ENCODE measurements around the gene GRXCR1. TPM values are rescaled to one million over a fixed set of nuclear protein-coding genes. Genes with fewer than 3 reads are reported as not detected.

Gene GRXCR1
- total RNA-seq, 4 donors from 2014 or later = not detected

- no peaks in the 10 kb centered on the region for H3K9me3 ChIP-seq
- H3K4me1 ChIP-seq = no peaks in the 10 kb centered on the region
- DNase-seq = no peak
- no peak overlapping the region for H3K4me3 ChIP-seq
- no peaks in the 10 kb centered on the region for H3K36me3 ChIP-seq
- TF ChIP-seq CTCF (IDR thresholded peaks at IDR 0.05) (no peak), POLR2A (IDR thresholded peaks at IDR 0.05) (no peak)
- H3K27me3 ChIP-seq = no peaks in the 10 kb centered on the region
- H3K27ac ChIP-seq = no peak overlapping the region
Observed at GRCh38 chr4:42895452-42895851, 2.9 kb downstream of the GRXCR1 start.

GRCh38 chr4:42904986-42905385 is 12.5 kb downstream of the GRXCR1 start:
- Histone ChIP-seq H3K4me1 (no peaks in the 10 kb centered on the region), H3K9me3 (no peaks in the 10 kb centered on the region), H3K36me3 (no peaks in the 10 kb centered on the region), H3K27ac (no peak overlapping the region), H3K27me3 (no peaks in the 10 kb centered on the region), H3K4me3 (no peak overlapping the region)
- TF ChIP-seq POLR2A (IDR thresholded peaks at IDR 0.05) (no peak), CTCF (IDR thresholded peaks at IDR 0.05) (no peak)
- no peak for DNase-seq

GRCh38 chr4:42905591-42905990 is 13.1 kb downstream of the GRXCR1 start:
- no peaks in the 10 kb centered on the region for H3K4me1 ChIP-seq
- no peak for TF ChIP-seq CTCF (IDR thresholded peaks at IDR 0.05)
- no peak for TF ChIP-seq POLR2A (IDR thresholded peaks at IDR 0.05)

GRCh38 chr4:42906341-42906740 is 13.8 kb downstream of the GRXCR1 start:
- Histone ChIP-seq H3K36me3 (no peaks in the 10 kb centered on the region), H3K4me3 (no peak overlapping the region), H3K4me1 (no peaks in the 10 kb centered on the region), H3K27ac (no peak overlapping the region), H3K9me3 (no peaks in the 10 kb centered on the region), H3K27me3 (no peaks in the 10 kb centered on the region)
- no peak for DNase-seq
- TF ChIP-seq POLR2A (IDR thresholded peaks at IDR 0.05) (no peak), CTCF (IDR thresholded peaks at IDR 0.05) (no peak)

More at GRCh38 chr4:42905591-42905990, 13.1 kb downstream of the GRXCR1 start:
- no peak overlapping the region for H3K4me3 ChIP-seq
- no peaks in the 10 kb centered on the region for H3K27me3 ChIP-seq
- H3K27ac ChIP-seq = no peak overlapping the region
- H3K9me3 ChIP-seq = no peaks in the 10 kb centered on the region
- no peaks in the 10 kb centered on the region for H3K36me3 ChIP-seq
- DNase-seq = no peak

GRCh38 chr4:42906891-42907759 is 14.6 kb downstream of the GRXCR1 start:
- no peaks in the 10 kb centered on the region for H3K9me3 ChIP-seq
- TF ChIP-seq CTCF (IDR thresholded peaks at IDR 0.05) (no peak), POLR2A (IDR thresholded peaks at IDR 0.05) (no peak)
- no peaks in the 10 kb centered on the region for H3K4me1 ChIP-seq
- H3K36me3 ChIP-seq = no peaks in the 10 kb centered on the region
- H3K4me3 ChIP-seq = no peak overlapping the region
- no peak for DNase-seq
- H3K27me3 ChIP-seq = no peaks in the 10 kb centered on the region
- H3K27ac ChIP-seq = no peak overlapping the region

Measured in Peyer's patch (tissue), 4 donors.